ENCODE measurements around the gene DPY19L1.
A peak's percentile ranks its signal among the peaks of the same experiment; 100 is the strongest.

Gene DPY19L1

GRCh38 chr7:34928052-34928451 is 109.2 kb downstream of the DPY19L1 start:
- TF ChIP-seq RAD21 (IDR thresholded peaks at IDR 0.05; ENCODE audit: low read depth) (peak; percentile 80), FOXM1 (IDR thresholded peaks at IDR 0.05; ENCODE audit: borderline replicate concordance, low read depth) (no peak)

- peak; percentile 58 for TF ChIP-seq NFIC (IDR thresholded peaks at IDR 0.05)
Observed at GRCh38 chr7:34918198-34918861, 119.0 kb downstream of the DPY19L1 start.

- TF ChIP-seq TAF1 (IDR thresholded peaks at IDR 0.05; ENCODE audit: low read depth) (no peak), ZBTB7A (IDR thresholded peaks at IDR 0.05; ENCODE audit: low read depth) (no peak), TCF12 (IDR thresholded peaks at IDR 0.05; ENCODE audit: low read depth) (no peak), REST (IDR thresholded peaks at IDR 0.05; ENCODE audit: low read depth) (no peak), MAX (IDR thresholded peaks at IDR 0.05) (no peak), EP300 (IDR thresholded peaks at IDR 0.05; ENCODE audit: borderline replicate concordance) (no peak), EGR1 (IDR thresholded peaks at IDR 0.05) (no peak), USF1 (IDR thresholded peaks at IDR 0.05) (no peak), FOXM1 (IDR thresholded peaks at IDR 0.05; ENCODE audit: borderline replicate concordance, low read depth) (no peak), YY1 (IDR thresholded peaks at IDR 0.05; ENCODE audit: low read depth) (no peak), CEBPB (IDR thresholded peaks at IDR 0.05) (no peak), RAD21 (IDR thresholded peaks at IDR 0.05; ENCODE audit: low read depth) (no peak), NFIC (IDR thresholded peaks at IDR 0.05) (no peak), TEAD4 (IDR thresholded peaks at IDR 0.05) (no peak), CREB1 (IDR thresholded peaks at IDR 0.05; ENCODE audit: low read depth) (no peak)
Observed at GRCh38 chr7:34916267-34916666, 121.0 kb downstream of the DPY19L1 start.

- TF ChIP-seq TEAD4 (IDR thresholded peaks at IDR 0.05) (no peak), EGR1 (IDR thresholded peaks at IDR 0.05) (no peak), FOXM1 (IDR thresholded peaks at IDR 0.05; ENCODE audit: borderline replicate concordance, low read depth) (no peak), CEBPB (IDR thresholded peaks at IDR 0.05) (no peak), REST (IDR thresholded peaks at IDR 0.05; ENCODE audit: low read depth) (no peak), ZBTB7A (IDR thresholded peaks at IDR 0.05; ENCODE audit: low read depth) (no peak), RAD21 (IDR thresholded peaks at IDR 0.05; ENCODE audit: low read depth) (no peak), CREB1 (IDR thresholded peaks at IDR 0.05; ENCODE audit: low read depth) (no peak), MAX (IDR thresholded peaks at IDR 0.05) (no peak), YY1 (IDR thresholded peaks at IDR 0.05; ENCODE audit: low read depth) (no peak), EP300 (IDR thresholded peaks at IDR 0.05; ENCODE audit: borderline replicate concordance) (no peak), TAF1 (IDR thresholded peaks at IDR 0.05; ENCODE audit: low read depth) (no peak), NFIC (IDR thresholded peaks at IDR 0.05) (no peak), TCF12 (IDR thresholded peaks at IDR 0.05; ENCODE audit: low read depth) (no peak)
Observed at GRCh38 chr7:34912236-34912635, 125.0 kb downstream of the DPY19L1 start.

- TF ChIP-seq CREB1 (IDR thresholded peaks at IDR 0.05; ENCODE audit: low read depth) (no peak), YY1 (IDR thresholded peaks at IDR 0.05; ENCODE audit: low read depth) (no peak)
Observed at GRCh38 chr7:34904987-34905386, 132.3 kb downstream of the DPY19L1 start.

GRCh38 chr7:34902182-34902581 is 135.1 kb downstream of the DPY19L1 start:
- TF ChIP-seq RAD21 (IDR thresholded peaks at IDR 0.05; ENCODE audit: low read depth) (no peak), ZBTB7A (IDR thresholded peaks at IDR 0.05; ENCODE audit: low read depth) (no peak), FOXM1 (IDR thresholded peaks at IDR 0.05; ENCODE audit: borderline replicate concordance, low read depth) (no peak), MAX (IDR thresholded peaks at IDR 0.05) (no peak), TEAD4 (IDR thresholded peaks at IDR 0.05) (no peak), EP300 (IDR thresholded peaks at IDR 0.05; ENCODE audit: borderline replicate concordance) (no peak), TCF12 (IDR thresholded peaks at IDR 0.05; ENCODE audit: low read depth) (no peak), USF1 (IDR thresholded peaks at IDR 0.05) (no peak), CEBPB (IDR thresholded peaks at IDR 0.05) (no peak), NFIC (IDR thresholded peaks at IDR 0.05) (no peak), EGR1 (IDR thresholded peaks at IDR 0.05) (no peak)
